ENCODE measurements around the gene BBX.
"Not testable (repeated sequence)": the region's sequence is repeated elsewhere in the genome, so short reads cannot be mapped to it uniquely, and the experiment has no call there.

- not testable (repeated sequence) for TF ChIP-seq CTCF (IDR thresholded peaks at IDR 0.05; ENCODE audit: borderline replicate concordance, extremely low read depth, low read length, poor library complexity, severe bottlenecking); EZH2 (IDR thresholded peaks at IDR 0.05; ENCODE audit: borderline replicate concordance, low read depth, low read length, severe bottlenecking)
These were observed 175.1 kb downstream of the BBX start for GRCh38 chr3:107697855-107698254.

Data from DND-41 (cell line).